ENCODE data around the gene EIF3K.

GRCh38 chr19:38580080-38580479, 38.9 kb upstream of the EIF3K start:
- TF ChIP-seq CTCF (IDR thresholded peaks at IDR 0.05) (no peak), POLR2A (IDR thresholded peaks at IDR 0.05) (no peak), POLR2AphosphoS5 (IDR thresholded peaks at IDR 0.05) (no peak), EP300 (IDR thresholded peaks at IDR 0.05; ENCODE audit: low read depth) (no peak)

Measured in transverse colon (tissue), 4 donors.